Measurements from ENCODE around the gene TMPRSS13.

The TMPRSS13 gene

DNA sequence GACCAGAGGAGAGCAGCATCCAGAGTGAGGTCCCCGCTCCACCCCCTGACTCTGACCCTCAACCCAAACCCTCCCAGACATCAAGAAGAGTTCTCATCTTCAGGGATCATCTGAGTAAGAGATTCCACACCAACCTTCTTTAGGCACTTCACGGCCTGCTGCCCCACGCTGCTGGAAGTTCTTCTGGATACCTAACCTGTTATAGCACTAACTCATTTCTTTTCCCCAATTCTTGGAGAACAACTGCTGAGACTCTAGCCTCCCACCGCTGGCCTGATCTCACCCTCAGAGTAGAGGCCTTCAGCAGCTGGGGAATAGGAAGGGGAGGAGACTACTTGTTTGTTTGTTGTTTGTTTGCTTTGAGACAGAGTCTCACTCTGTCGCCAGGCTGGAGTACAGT, 7.3 kb downstream of the TMPRSS13 start:
- TF ChIP-seq ZFX (IDR thresholded peaks at IDR 0.05; ENCODE audit: borderline replicate concordance) = no peak
- TF ChIP-seq, protein P1, sequence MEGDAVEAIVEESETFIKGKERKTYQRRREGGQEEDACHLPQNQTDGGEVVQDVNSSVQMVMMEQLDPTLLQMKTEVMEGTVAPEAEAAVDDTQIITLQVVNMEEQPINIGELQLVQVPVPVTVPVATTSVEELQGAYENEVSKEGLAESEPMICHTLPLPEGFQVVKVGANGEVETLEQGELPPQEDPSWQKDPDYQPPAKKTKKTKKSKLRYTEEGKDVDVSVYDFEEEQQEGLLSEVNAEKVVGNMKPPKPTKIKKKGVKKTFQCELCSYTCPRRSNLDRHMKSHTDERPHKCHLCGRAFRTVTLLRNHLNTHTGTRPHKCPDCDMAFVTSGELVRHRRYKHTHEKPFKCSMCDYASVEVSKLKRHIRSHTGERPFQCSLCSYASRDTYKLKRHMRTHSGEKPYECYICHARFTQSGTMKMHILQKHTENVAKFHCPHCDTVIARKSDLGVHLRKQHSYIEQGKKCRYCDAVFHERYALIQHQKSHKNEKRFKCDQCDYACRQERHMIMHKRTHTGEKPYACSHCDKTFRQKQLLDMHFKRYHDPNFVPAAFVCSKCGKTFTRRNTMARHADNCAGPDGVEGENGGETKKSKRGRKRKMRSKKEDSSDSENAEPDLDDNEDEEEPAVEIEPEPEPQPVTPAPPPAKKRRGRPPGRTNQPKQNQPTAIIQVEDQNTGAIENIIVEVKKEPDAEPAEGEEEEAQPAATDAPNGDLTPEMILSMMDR (IDR thresholded peaks at IDR 0.05) = no peak
- H3K27ac ChIP-seq = no peak overlapping the region

- TF ChIP-seq, protein P1 (IDR thresholded peaks at IDR 0.05) = no peak
- no peak for TF ChIP-seq ZFX (IDR thresholded peaks at IDR 0.05; ENCODE audit: borderline replicate concordance)
- no peak overlapping the region for H3K27ac ChIP-seq
Observed at GRCh38 chr11:117921456-117921855, 7.7 kb downstream of the TMPRSS13 start.

- H3K27ac ChIP-seq = no peak overlapping the region
- TF ChIP-seq ZFX (IDR thresholded peaks at IDR 0.05; ENCODE audit: borderline replicate concordance) = no peak
- TF ChIP-seq, protein P1 (IDR thresholded peaks at IDR 0.05) = no peak
Observed at GRCh38 chr11:117919781-117920221, 9.4 kb downstream of the TMPRSS13 start.

GRCh38 chr11:117919341-117919740, 9.9 kb downstream of the TMPRSS13 start:
- H3K27ac ChIP-seq = no peak overlapping the region
- no peak for TF ChIP-seq ZFX (IDR thresholded peaks at IDR 0.05; ENCODE audit: borderline replicate concordance)
- TF ChIP-seq, protein P1 (IDR thresholded peaks at IDR 0.05) = no peak

DNA sequence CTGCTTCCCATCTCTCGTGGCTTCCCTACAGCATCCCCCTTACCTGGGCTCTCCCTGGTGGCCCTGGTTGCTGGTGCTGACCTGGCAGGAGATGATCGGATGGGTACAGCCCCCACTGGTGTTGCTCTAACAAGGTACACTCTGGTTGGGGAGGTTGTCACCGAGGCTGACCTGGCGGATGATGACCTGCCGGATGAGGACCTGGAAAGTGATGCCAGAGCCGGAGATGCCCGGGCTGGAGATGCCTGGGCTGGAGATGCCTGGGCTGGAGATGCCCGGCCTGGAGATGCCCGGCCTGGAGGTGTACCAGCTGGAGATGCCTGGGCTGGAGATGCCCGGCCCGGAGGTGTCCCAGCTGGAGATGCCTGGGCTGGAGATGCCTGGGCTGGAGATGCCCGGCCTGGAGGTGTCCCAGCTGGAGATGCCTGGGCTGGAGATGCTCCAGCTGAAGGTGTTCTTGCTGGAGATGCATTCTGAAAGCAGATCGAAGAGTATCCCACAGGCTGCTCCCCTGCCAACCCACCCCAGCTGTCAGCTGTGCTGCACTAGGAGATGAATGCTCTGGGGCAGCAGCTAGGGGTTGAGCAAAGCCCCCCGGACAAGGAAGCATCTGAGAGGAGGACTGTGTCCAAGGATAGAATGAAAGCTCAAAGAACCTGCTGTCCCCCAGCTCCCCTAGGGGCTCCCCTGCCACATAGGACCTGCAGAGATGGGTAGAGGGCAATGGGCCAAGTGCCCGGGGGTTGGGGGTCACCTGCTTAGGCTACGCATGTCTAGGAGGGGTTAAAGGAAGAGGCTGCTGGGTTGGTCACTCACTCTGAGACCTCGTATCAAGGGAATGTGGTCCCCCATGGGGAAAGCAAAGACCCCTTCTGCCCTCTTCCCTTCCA, 10.6 kb downstream of the TMPRSS13 start:
- no peak overlapping the region for H3K27ac ChIP-seq
- TF ChIP-seq, protein P1 (IDR thresholded peaks at IDR 0.05) = no peak
- TF ChIP-seq ZFX (IDR thresholded peaks at IDR 0.05; ENCODE audit: borderline replicate concordance) = no peak

- H3K27ac ChIP-seq = no peak overlapping the region
- TF ChIP-seq, protein P1 (IDR thresholded peaks at IDR 0.05) = no peak
- no peak for TF ChIP-seq ZFX (IDR thresholded peaks at IDR 0.05; ENCODE audit: borderline replicate concordance)
Observed at GRCh38 chr11:117917591-117918151, 11.5 kb downstream of the TMPRSS13 start.

DNA sequence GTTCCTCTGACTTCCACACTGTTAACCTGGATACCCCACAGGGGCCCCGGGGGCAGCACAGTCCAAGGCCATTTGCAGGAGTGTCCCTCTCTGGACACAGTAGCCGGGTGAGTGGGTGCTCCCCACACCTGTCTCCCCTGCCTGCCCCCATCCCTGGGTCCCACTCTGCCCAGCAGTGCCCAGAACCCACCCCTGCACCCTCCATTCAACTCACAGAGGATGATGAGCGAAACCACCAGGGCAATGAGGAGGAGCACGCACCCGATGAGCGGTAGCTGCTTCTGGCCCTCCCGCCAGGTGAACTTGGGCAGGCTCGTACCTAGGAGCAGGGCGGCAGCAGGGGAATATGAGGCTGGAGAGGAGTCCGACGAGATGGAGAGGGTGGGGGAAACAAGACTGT, 12.2 kb downstream of the TMPRSS13 start:
- TF ChIP-seq, protein P1 (IDR thresholded peaks at IDR 0.05) = no peak
- no peak for TF ChIP-seq ZFX (IDR thresholded peaks at IDR 0.05; ENCODE audit: borderline replicate concordance)
- no peak overlapping the region for H3K27ac ChIP-seq

Data from 22Rv1 (cell line).